H9 (cell line): ENCODE measurements around the gene GMPS. TPM values are rescaled to one million over a fixed set of nuclear protein-coding genes. Genes with fewer than 3 reads are reported as not detected.

Experiments
- DNase-seq: peaks from one replicate; pipeline ENCODE4 v3.0.0-alpha.2; 2017
- H2AFZ ChIP-seq: one replicate; pipeline ENCODE4 v1.6.1; 2013; ENCODE audit warnings: mild to moderate bottlenecking, low read length, control low read depth, moderate library complexity
- H2AK5ac ChIP-seq: 2 replicates; pipeline ENCODE4 v1.6.1; 2013; ENCODE audit warnings: low read length, control low read depth, mixed read lengths; ENCODE audit not compliant: insufficient read length
- H2BK120ac ChIP-seq: one replicate; pipeline ENCODE4 v1.6.1; 2013; ENCODE audit warnings: low read depth, mild to moderate bottlenecking, low read length, control low read depth, inconsistent platforms; ENCODE audit not compliant: poor library complexity, severe bottlenecking
- H2BK12ac ChIP-seq: 2 replicates; pipeline ENCODE4 v1.6.1; 2013; ENCODE audit warnings: low read length, control low read depth, mixed read lengths, low read depth; ENCODE audit not compliant: insufficient read length
- H2BK15ac ChIP-seq: 2 replicates; pipeline ENCODE4 v1.6.1; 2013; ENCODE audit warnings: low read depth, low read length, control low read depth
- H2BK20ac ChIP-seq: one replicate; pipeline ENCODE4 v1.6.1; 2013; ENCODE audit warnings: low read depth, mild to moderate bottlenecking, low read length, control low read depth, inconsistent platforms; ENCODE audit not compliant: poor library complexity, severe bottlenecking
- H2BK5ac ChIP-seq: 2 replicates; pipeline ENCODE4 v1.6.1; 2013; ENCODE audit warnings: low read length, control low read depth, mixed read lengths; ENCODE audit not compliant: insufficient read length
- H3K14ac ChIP-seq: 2 replicates; pipeline ENCODE4 v1.6.1; 2013; ENCODE audit warnings: low read length, control low read depth; ENCODE audit not compliant: insufficient read depth
- H3K18ac ChIP-seq: 2 replicates; pipeline ENCODE4 v1.6.1; 2013; ENCODE audit warnings: low read depth, mild to moderate bottlenecking, mixed read lengths, low read length, control low read depth; ENCODE audit not compliant: insufficient read length
- H3K23ac ChIP-seq: 2 replicates; pipeline ENCODE4 v1.6.1; 2013; ENCODE audit warnings: low read length, control low read depth, mixed read lengths, low read depth; ENCODE audit not compliant: insufficient read length
- H3K23me2 ChIP-seq: 2 replicates; pipeline ENCODE4 v1.6.1; 2013; ENCODE audit warnings: low read depth, mild to moderate bottlenecking, mixed read lengths, low read length, control low read depth; ENCODE audit not compliant: insufficient read length, poor library complexity, severe bottlenecking
- H3K27ac ChIP-seq: 2 replicates; pipeline ENCODE4 v1.5.1; 2013; ENCODE audit warnings: low read length, control low read depth, mixed read lengths, low read depth; ENCODE audit not compliant: insufficient read length
- H3K27me3 ChIP-seq: 2 replicates; pipeline ENCODE4 v1.6.1; 2013; ENCODE audit warnings: low read length, control low read depth, inconsistent platforms; ENCODE audit not compliant: insufficient read depth
- H3K4ac ChIP-seq: 2 replicates; pipeline ENCODE4 v1.6.1; 2013; ENCODE audit warnings: low read depth, mild to moderate bottlenecking, control low read depth, inconsistent platforms, low read length, moderate library complexity
- H3K4me1 ChIP-seq: 2 replicates; pipeline ENCODE4 v1.6.1; 2013; ENCODE audit warnings: low read length, control low read depth, inconsistent platforms; ENCODE audit not compliant: insufficient read depth
- H3K4me2 ChIP-seq: 2 replicates; pipeline ENCODE4 v1.6.1; 2013; ENCODE audit warnings: low read length, control low read depth, mixed read lengths; ENCODE audit not compliant: insufficient read length, insufficient read depth
- H3K56ac ChIP-seq: 2 replicates; pipeline ENCODE4 v1.6.1; 2013; ENCODE audit warnings: low read depth, mild to moderate bottlenecking, mixed read lengths, low read length, control low read depth; ENCODE audit not compliant: insufficient read length
- H3K79me1 ChIP-seq: 2 replicates; pipeline ENCODE4 v1.6.1; 2013; ENCODE audit warnings: low read depth, mild to moderate bottlenecking, moderate library complexity, low read length, control low read depth, inconsistent platforms; ENCODE audit not compliant: insufficient read depth, poor library complexity, severe bottlenecking
- H3K79me2 ChIP-seq: 2 replicates; pipeline ENCODE4 v1.6.1; 2013; ENCODE audit warnings: low read length, control low read depth, inconsistent platforms; ENCODE audit not compliant: insufficient read depth
- H3K9ac ChIP-seq: 2 replicates; pipeline ENCODE4 v1.6.1; 2013; ENCODE audit warnings: low read length, control low read depth, mixed read lengths; ENCODE audit not compliant: insufficient read length; ENCODE audit errors: extremely low read depth
- H3K9me3 ChIP-seq: one replicate; pipeline ENCODE4 v1.6.1; 2013; ENCODE audit warnings: low read depth, low read length, inconsistent platforms; ENCODE audit not compliant: control insufficient read depth
- H3T11ph ChIP-seq: one replicate; pipeline ENCODE4 v1.6.1; 2013; ENCODE audit warnings: mild to moderate bottlenecking, low read length, control low read depth, inconsistent platforms
- H4K20me1 ChIP-seq: one replicate; pipeline ENCODE4 v1.6.1; 2013; ENCODE audit not compliant: control insufficient read depth, insufficient read length, insufficient read depth
- H4K5ac ChIP-seq: 2 replicates; pipeline ENCODE4 v1.6.1; 2013; ENCODE audit warnings: low read depth, mild to moderate bottlenecking, mixed read lengths, low read length, control low read depth; ENCODE audit not compliant: insufficient read length
- H4K8ac ChIP-seq: replicated peaks from 2 replicates; pipeline ENCODE4 v1.6.1; 2013; ENCODE audit warnings: low read length, control low read depth, mixed read lengths, low read depth; ENCODE audit not compliant: insufficient read length
- H4K91ac ChIP-seq: 2 replicates; pipeline ENCODE4 v1.6.1; 2013; ENCODE audit warnings: low read depth, mild to moderate bottlenecking, moderate library complexity, mixed read lengths, low read length, control low read depth; ENCODE audit not compliant: insufficient read length
- H3K27ac Mint-ChIP-seq, 3 experiments: 2 replicates in 2 of 3; 3 replicates in 1 of 3; pipeline ENCODE4 v1.8.0; 2020 to 2021; ENCODE audit warnings: mixed read lengths in 3 of 3, mild to moderate bottlenecking in 1 of 3, moderate library complexity in 1 of 3
- H3K27me3 Mint-ChIP-seq: 2 replicates; pipeline ENCODE4 v1.8.0; 2021; ENCODE audit warnings: low read depth, mild to moderate bottlenecking, moderate library complexity, mixed read lengths
- H3K36me3 Mint-ChIP-seq, 3 experiments: 2 replicates in 2 of 3; 3 replicates in 1 of 3; pipeline ENCODE4 v1.8.0; 2020 to 2021; ENCODE audit warnings: low read depth in 3 of 3, mixed read lengths in 3 of 3; ENCODE audit not compliant: insufficient read depth in 1 of 3
- H3K4me1 Mint-ChIP-seq, 2 experiments: 2 replicates each; pipeline ENCODE4 v1.8.0; 2020; ENCODE audit warnings: mixed read lengths in 2 of 2
- H3K4me3 Mint-ChIP-seq, 2 experiments: 2 replicates in 1 of 2; 3 replicates in 1 of 2; pipeline ENCODE4 v1.8.0; 2020 to 2021; ENCODE audit warnings: mild to moderate bottlenecking in 2 of 2, mixed read lengths in 2 of 2, moderate library complexity in 1 of 2
- H3K9me3 Mint-ChIP-seq, 2 experiments: 2 replicates in 1 of 2; 3 replicates in 1 of 2; pipeline ENCODE4 v1.8.0; 2020; ENCODE audit warnings: mild to moderate bottlenecking in 2 of 2, mixed read lengths in 2 of 2, moderate library complexity in 1 of 2
- WGBS: extraction: QIAGEN DNeasy Blood & Tissue Kit; methylation state at CpG from one replicate; pipeline ENCODE4 v1.1.7; 2013; ENCODE audit warnings: missing lambda C conversion rate, low lambda C conversion rate, mixed read lengths; ENCODE audit not compliant: insufficient read length; ENCODE audit errors: extremely low coverage; 5-methylcytosine and 5-hydroxymethylcytosine counted together
- total RNA-seq: library from RNA; stranded (reverse); gene quantifications from 2 replicates; pipeline ENCODE4 v1.2.1, GENCODE V29; 2021
- TF ChIP-seq, protein P1 (sequence below): fragments of 200-600 bp; sonication (generic); conservative IDR thresholded peaks from 3 replicates; pipeline ENCODE4 v1.8.0; 2021; ENCODE audit warnings: antibody characterized with exemption, mild to moderate bottlenecking

The GMPS gene
- total RNA-seq, 1 experiment from 2014 or later, result 142 TPM

DNA sequence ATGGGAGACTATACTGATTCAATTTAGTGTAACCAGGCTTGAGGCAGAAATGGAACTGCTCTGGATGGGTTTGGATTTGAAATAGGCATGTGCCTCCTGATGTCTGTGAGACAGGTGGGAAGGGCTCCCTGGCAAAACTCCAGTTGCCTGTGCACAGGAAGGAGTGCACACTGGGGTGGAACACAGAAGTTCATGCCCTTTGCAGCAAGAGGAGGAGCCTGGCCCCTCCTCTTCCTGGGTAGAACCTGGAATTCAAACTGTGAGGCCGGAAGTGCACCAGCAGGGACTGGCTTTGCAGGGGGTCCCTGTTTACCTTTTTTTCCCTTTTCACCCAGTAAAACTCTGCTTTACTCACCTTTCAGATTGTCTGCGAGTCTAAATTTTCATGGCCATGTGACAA lies 99.9 kb downstream of the GMPS start:
- H3K9ac ChIP-seq, result no peak overlapping the region
- no peak overlapping the region for H2BK12ac ChIP-seq
- H3K4me1 Mint-ChIP-seq, result no peaks in the 10 kb centered on the region; a peak in 1 of 4 replicates
- no peak overlapping the region for H3K27ac ChIP-seq
- no peak overlapping the region for H3T11ph ChIP-seq
- no peak overlapping the region for H2BK20ac ChIP-seq
- H4K91ac ChIP-seq, result no peak overlapping the region
- no peak overlapping the region for H2BK5ac ChIP-seq
- no peak overlapping the region for H3K4ac ChIP-seq
- H3K9me3 ChIP-seq, result no peaks in the 10 kb centered on the region
- WGBS, result no CpG with 5 or more reads among the region's 2 CpGs
- no peaks in the 10 kb centered on the region for H3K79me2 ChIP-seq
- no peak for DNase-seq
- H3K4me1 ChIP-seq, result no peaks in the 10 kb centered on the region; the same call in 1 of the 2 replicates
- no peaks in the 10 kb centered on the region for H3K23me2 ChIP-seq
- H4K20me1 ChIP-seq, result no peaks in the 10 kb centered on the region
- H3K23ac ChIP-seq, result no peak overlapping the region
- H3K79me1 ChIP-seq, result no peaks in the 10 kb centered on the region
- no peak overlapping the region for H2BK15ac ChIP-seq
- no peak overlapping the region for H3K27ac Mint-ChIP-seq
- no peak overlapping the region for H3K14ac ChIP-seq
- no peak overlapping the region for H2AFZ ChIP-seq
- no peak overlapping the region for H3K18ac ChIP-seq
- no peaks in the 10 kb centered on the region; the same call in 1 of the 2 replicates for H3K27me3 Mint-ChIP-seq
- H2BK120ac ChIP-seq, result no peak overlapping the region
- H3K56ac ChIP-seq, result no peak overlapping the region
- no peaks in the 10 kb centered on the region for H3K27me3 ChIP-seq
- H4K5ac ChIP-seq, result no peak overlapping the region
- H4K8ac ChIP-seq, result no peak overlapping the region
- H3K4me2 ChIP-seq, result no peak overlapping the region
- TF ChIP-seq, protein P1, sequence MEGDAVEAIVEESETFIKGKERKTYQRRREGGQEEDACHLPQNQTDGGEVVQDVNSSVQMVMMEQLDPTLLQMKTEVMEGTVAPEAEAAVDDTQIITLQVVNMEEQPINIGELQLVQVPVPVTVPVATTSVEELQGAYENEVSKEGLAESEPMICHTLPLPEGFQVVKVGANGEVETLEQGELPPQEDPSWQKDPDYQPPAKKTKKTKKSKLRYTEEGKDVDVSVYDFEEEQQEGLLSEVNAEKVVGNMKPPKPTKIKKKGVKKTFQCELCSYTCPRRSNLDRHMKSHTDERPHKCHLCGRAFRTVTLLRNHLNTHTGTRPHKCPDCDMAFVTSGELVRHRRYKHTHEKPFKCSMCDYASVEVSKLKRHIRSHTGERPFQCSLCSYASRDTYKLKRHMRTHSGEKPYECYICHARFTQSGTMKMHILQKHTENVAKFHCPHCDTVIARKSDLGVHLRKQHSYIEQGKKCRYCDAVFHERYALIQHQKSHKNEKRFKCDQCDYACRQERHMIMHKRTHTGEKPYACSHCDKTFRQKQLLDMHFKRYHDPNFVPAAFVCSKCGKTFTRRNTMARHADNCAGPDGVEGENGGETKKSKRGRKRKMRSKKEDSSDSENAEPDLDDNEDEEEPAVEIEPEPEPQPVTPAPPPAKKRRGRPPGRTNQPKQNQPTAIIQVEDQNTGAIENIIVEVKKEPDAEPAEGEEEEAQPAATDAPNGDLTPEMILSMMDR, result no peak
- H2AK5ac ChIP-seq, result no peak overlapping the region
- peaks cover 9% of the 10 kb centered on the region in 2 experiments; a peak in 4 of 5 replicates for H3K9me3 Mint-ChIP-seq
- peaks cover 0 to 10% (median 8%) of the 10 kb centered on the region in 3 experiments; a peak in 5 of 7 replicates for H3K36me3 Mint-ChIP-seq
- H3K4me3 Mint-ChIP-seq, result no peak overlapping the region
